22Rv1 (cell line): ENCODE results near the gene CCDC185.
"Not testable (repeated sequence)": the region's sequence is repeated elsewhere in the genome, so short reads cannot be mapped to it uniquely, and the experiment has no call there.

ENCODE experiments used
- H3K27ac ChIP-seq: fragments of 450-650 bp; 2 replicates; pipeline ENCODE4 v1.5.1; 2017
- ZFX ChIP-seq: fragments of 450-650 bp; IDR thresholded peaks from 2 replicates; pipeline ENCODE4 v1.6.1; 2017; ENCODE audit warnings: antibody characterized with exemption, borderline replicate concordance
- TF ChIP-seq, protein P1 (sequence below): fragments of 450-650 bp; IDR thresholded peaks from 2 replicates; pipeline ENCODE4 v1.5.1; 2017; ENCODE audit warnings: mild to moderate bottlenecking

The CCDC185 gene

DNA sequence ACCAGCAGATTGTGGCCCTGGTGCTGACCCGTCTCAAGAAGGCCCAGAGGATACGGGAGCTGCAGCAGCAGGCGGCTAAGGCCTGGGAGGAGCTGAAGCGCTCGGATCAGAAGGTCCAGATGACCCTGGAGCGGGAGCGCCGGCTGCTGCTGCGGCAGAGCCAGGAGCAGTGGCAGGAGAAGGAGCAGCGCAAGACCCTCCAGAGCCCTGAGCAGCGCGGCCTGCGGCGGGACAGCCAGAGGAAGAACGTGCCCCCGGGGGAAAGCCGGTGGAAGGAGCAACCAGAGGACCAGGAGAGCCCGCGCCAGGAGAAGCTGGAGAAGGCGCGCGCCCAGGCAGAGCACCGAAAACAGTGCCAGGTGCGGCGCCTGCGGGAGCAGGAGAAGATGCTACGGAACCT, 1.0 kb downstream of the CCDC185 start:
- TF ChIP-seq, protein P1, sequence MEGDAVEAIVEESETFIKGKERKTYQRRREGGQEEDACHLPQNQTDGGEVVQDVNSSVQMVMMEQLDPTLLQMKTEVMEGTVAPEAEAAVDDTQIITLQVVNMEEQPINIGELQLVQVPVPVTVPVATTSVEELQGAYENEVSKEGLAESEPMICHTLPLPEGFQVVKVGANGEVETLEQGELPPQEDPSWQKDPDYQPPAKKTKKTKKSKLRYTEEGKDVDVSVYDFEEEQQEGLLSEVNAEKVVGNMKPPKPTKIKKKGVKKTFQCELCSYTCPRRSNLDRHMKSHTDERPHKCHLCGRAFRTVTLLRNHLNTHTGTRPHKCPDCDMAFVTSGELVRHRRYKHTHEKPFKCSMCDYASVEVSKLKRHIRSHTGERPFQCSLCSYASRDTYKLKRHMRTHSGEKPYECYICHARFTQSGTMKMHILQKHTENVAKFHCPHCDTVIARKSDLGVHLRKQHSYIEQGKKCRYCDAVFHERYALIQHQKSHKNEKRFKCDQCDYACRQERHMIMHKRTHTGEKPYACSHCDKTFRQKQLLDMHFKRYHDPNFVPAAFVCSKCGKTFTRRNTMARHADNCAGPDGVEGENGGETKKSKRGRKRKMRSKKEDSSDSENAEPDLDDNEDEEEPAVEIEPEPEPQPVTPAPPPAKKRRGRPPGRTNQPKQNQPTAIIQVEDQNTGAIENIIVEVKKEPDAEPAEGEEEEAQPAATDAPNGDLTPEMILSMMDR = no peak
- no peak for TF ChIP-seq ZFX
- H3K27ac ChIP-seq = no peak overlapping the region

DNA sequence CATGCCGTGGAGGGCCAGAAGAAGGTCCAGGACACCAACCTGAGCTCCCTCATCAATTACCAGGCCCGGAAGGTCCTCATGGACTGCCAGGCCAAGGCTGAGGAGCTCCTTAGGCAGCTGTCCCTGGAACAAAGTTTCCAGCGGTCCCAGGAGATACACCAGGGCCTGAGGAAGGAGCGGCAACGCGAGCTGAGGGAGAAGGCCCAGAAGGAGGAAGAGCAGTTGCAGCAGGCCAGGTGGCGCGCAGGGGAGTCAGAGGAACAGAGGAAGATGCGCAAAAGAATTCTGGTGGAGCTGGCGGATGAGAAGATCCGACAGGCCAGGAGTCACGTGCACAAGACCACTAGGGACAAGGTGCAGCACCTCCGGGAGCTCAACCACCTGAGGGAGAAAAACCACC, 1.5 kb downstream of the CCDC185 start:
- TF ChIP-seq, protein P1 = no peak
- no peak for TF ChIP-seq ZFX
- H3K27ac ChIP-seq = no peak overlapping the region

DNA sequence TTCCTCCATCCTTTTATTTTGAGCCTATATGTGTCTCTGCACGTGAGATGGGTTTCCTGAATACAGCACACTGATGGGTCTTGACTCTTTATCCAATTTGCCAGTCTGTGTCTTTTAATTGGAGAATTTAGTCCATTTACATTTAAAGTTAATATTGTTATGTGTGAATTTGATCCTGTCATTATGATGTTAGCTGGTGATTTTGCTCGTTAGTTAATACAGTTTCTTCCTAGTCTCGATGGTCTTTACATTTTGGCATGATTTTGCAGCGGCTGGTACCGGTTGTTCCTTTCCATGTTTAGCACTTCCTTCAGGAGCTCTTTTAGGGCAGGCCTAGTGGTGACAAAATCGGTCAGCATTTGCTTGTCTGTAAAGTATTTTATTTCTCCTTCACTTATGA, 6.2 kb downstream of the CCDC185 start:
- H3K27ac ChIP-seq = not testable (repeated sequence)

DNA sequence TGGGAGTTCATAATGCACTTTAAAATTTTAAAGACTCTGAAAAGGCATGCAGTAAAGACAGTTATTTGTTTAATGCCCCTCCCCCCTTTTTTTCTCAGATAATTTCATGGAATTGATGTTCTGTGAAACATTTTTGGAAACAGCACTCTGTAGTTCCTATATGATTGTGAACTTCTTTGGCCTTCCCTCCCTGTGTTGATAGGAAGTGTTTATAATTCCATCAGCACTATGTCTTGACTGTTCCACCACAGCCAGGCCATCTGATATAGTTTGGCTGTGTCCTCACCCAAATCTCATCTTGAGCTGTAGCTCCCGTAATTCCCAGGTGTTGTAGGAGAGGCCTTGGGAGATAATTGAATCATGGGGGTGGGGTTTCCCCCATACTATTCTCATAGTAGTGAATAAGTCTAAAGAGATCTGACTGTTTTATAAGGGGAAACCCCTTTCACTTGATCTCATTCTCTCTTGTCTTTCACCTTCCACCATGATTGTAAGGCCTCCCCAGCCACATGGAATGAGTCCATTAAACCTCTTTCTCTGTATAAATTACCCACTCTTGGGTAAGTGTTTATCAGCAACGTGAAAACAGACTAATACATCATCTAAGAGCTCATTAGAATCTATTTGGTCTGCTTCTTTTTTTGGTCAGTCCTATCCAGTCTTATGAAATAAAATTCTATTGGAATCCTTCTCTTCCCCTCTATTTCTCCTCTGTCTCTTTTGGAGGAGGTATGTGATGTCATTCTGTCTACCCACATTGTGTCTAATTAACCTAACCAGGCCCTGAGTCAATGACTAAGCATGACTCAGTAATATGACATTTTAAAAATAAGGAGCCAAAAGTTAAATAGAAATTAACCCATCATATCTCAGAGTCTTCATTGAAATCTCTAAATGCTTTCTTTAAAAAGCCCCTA, 8.9 kb downstream of the CCDC185 start:
- no peak overlapping the region for H3K27ac ChIP-seq
- no peak for TF ChIP-seq ZFX
- TF ChIP-seq, protein P1 = no peak

DNA sequence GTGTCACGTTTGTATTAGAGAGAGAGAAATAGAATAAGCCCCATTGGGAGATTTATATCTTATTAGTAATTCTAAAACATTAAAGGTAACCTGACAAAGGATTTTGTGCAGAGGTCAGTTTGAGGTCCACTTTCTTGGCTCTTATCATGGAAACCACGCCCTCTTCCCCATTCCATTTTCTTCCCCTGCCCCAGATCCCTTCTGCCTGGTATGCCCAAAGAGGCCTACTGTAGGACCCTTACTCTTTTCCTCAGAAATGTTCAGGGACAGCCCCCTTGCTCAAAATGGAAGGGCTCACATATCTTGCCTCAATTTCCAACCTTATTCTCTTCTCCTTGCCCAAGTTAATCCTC, 9.6 kb downstream of the CCDC185 start:
- TF ChIP-seq ZFX = no peak
- H3K27ac ChIP-seq = no peak overlapping the region

DNA sequence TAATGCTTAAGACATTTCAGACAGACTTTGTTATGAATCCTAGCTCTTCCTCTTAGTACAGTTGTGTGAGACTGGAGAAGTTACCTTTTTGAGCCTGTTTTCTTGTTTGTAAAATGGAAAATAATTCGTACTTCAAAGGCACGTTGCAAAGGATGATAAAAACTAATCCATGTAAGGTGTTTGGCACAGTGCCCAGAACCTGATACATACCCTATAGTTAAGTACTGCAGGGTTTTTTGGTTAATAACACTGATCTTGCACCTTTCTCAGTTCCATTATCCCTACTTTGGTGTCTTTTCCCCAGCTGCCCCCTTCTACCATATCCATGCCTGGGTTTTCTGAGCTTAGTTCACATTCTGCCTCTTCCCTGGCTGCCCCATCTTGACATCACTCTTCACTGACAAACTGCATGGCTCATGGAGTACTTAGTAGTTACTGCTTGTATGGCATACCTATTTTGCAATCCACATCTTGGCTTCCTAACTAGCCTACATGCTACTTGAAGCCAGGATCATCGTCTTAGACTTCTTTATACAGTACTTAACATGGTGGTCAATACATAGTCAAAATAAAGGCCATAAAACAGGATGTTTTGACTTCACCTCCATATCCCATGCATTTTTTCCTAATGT, 10.1 kb downstream of the CCDC185 start:
- no peak overlapping the region for H3K27ac ChIP-seq
- TF ChIP-seq, protein P1 = no peak
- no peak for TF ChIP-seq ZFX

DNA sequence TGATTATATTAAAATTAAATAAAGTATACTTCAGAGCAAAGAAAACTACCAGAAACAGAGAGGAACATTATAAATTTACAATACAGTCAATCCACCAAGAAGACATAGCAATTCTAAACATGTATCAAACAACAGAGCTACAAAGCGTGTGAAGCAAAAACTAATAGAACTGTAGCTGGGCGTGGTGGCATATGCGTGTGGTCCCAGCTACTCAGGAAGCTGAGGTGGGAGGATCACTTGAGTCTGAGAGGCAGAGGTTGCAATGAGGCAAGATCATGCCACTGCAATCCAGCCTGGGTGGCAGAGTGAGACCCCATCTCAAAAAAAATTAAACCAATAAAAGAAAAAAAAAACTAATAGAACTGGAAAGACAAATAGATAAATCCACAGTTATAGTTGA, 12.3 kb downstream of the CCDC185 start:
- TF ChIP-seq, protein P1 = no peak
- TF ChIP-seq ZFX = no peak
- no peak overlapping the region for H3K27ac ChIP-seq

DNA sequence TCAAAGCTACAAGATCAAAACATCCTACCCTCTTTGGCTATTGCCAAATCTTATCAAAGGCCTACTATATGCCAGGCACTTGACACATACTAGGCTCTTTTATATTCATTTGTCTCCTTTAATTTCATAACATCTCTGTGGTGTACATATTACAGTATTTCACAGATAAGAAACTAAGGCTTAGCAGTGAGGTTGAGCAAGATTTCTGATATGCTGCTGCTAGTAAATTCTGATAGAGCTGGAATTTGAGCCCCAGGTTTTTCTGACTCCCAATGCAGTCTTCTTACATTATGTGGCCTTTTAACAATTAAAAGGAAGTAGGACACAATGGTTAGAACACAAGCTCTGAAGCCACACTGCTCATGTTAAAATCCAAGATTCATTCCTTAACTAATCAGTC, 16.8 kb downstream of the CCDC185 start:
- TF ChIP-seq, protein P1 = no peak
- no peak for TF ChIP-seq ZFX
- no peak overlapping the region for H3K27ac ChIP-seq
